Measurements from ENCODE around the gene ASIC4. TPM values are rescaled to one million over a fixed set of nuclear protein-coding genes. Genes with fewer than 3 reads are reported as not detected.

The ASIC4 gene
- total and polyA plus RNA-seq, 2 of the 8 experiments (the other 6 are each of a cell fraction or from before 2014, with no cell fraction given), result 0.12 to 0.22 TPM

GRCh38 chr2:219511547-219512325, 2.5 kb upstream of the ASIC4 start:
- peaks cover 7 to 66% (median 57%) of the 10 kb centered on the region in 4 experiments for H3K4me1 ChIP-seq (replicated peaks in 1 of 4; ENCODE audit: control insufficient read depth in 3 of 4, insufficient read depth in 4 of 4, low read length in 3 of 4)
- no peak overlapping the region for H3K56ac ChIP-seq (replicated peaks; ENCODE audit: insufficient read length, low read depth, low read length)
- H2BK15ac ChIP-seq (ENCODE audit: low read length), result no peak overlapping the region; the same call in 1 of the 2 replicates
- no peak overlapping the region for H3K27ac ChIP-seq (ENCODE audit: low read depth, low read length)
- 0 out of 2 replicates have a peak overlapping the region, but pooled peaks have one; percentile 13 for H3K18ac ChIP-seq (ENCODE audit: extremely low read depth, low read length)
- H3K14ac ChIP-seq (ENCODE audit: insufficient read length), result no peak overlapping the region
- FAIRE-seq (no peak), DNase-seq (ENCODE audit: low read depth in 1 of 2, low spot score in 2 of 2) (no peak)
- H3K9ac ChIP-seq (replicated peaks in 1 of 4; ENCODE audit: extremely low read depth in 1 of 4, low read depth in 3 of 4, low read length in 3 of 4), result no peak overlapping the region
- no peaks in the 10 kb centered on the region for H3K79me2 ChIP-seq (ENCODE audit: control insufficient read depth in 1 of 2, insufficient read depth in 2 of 2, low read length in 2 of 2)
- peak overlapping the region; percentile 52 for H4K91ac ChIP-seq (replicated peaks; ENCODE audit: insufficient read length, low read length)
- H3K23ac ChIP-seq (ENCODE audit: insufficient read length), result no peak overlapping the region
- CTCF ChIA-PET (ENCODE audit: partially characterized antibody), result interaction anchor here (0.6 to 113.1 kb wide), 9 partner anchors 10 to 258 kb away, joined by 3 to 7248 read pairs (median 10); partner anchors contain the start of genes CHPF, DES, GMPPA and SPEG
- H3K23me2 ChIP-seq (ENCODE audit: low read depth, low read length), result peaks cover 9% of the 10 kb centered on the region
- no peak overlapping the region for H2AK5ac ChIP-seq (ENCODE audit: low read depth, low read length)
- H3K4ac ChIP-seq (replicated peaks; ENCODE audit: insufficient read length, low read depth, low read length), result peak overlapping the region; percentile 61
- H4K5ac ChIP-seq (ENCODE audit: insufficient read length, low read depth, low read length), result no peak overlapping the region
- H3K4me3 ChIP-seq (ENCODE audit: extremely low read depth in 1 of 4, insufficient read depth in 2 of 4, low read depth in 3 of 4, low read length in 4 of 4), result no peak overlapping the region
- no peaks in the 10 kb centered on the region for H3K36me3 ChIP-seq (ENCODE audit: control insufficient read depth in 2 of 4, insufficient read depth in 4 of 4, low read length in 3 of 4)
- no peak overlapping the region for H2BK5ac ChIP-seq (ENCODE audit: low read depth, low read length)
- TF ChIP-seq NANOG (IDR thresholded peaks at IDR 0.05; ENCODE audit: insufficient read depth, low read depth, low read length, poor library complexity, severe bottlenecking), result no peak
- TF ChIP-seq EP300 (IDR thresholded peaks at IDR 0.05; ENCODE audit: borderline replicate concordance in 1 of 2, low read depth in 2 of 2, low read length in 2 of 2), result peak in 1 of 2 experiments; percentile 88; a peak in 1 of 3 replicates
- 68% methylated on average over 6 of the region's 15 CpGs; no CpG with 5 or more reads in 1 of the 2 experiments for WGBS, 2 experiments (ENCODE audit: extremely low coverage in 1 of 2, insufficient coverage in 1 of 2, insufficient read length in 1 of 2, insufficient replicate concordance in 2 of 2, low coverage in 1 of 2, low lambda C conversion rate in 2 of 2, missing lambda C conversion rate in 1 of 2)
- POLR2A ChIA-PET (ENCODE audit: partially characterized antibody), result interaction anchor here (0.6 to 11.0 kb wide), 10 partner anchors 9 to 489 kb away, joined by 3 to 216 read pairs (median 4); partner anchors contain the start of gene GMPPA
- H2BK20ac ChIP-seq (ENCODE audit: low read length), result no peak overlapping the region
- no peak overlapping the region for H2BK120ac ChIP-seq (replicated peaks; ENCODE audit: low read depth, low read length)
- 0 out of 2 replicates have a peak overlapping the region, but pooled peaks have one; percentile 23 for H2BK12ac ChIP-seq (ENCODE audit: low read depth, low read length)
- H4K8ac ChIP-seq (ENCODE audit: extremely low read depth, insufficient read depth, low read length), result no peak overlapping the region
- no peaks in the 10 kb centered on the region for H3K79me1 ChIP-seq (ENCODE audit: low read depth, low read length)
- H3K9me3 ChIP-seq (ENCODE audit: insufficient read depth in 2 of 2, low read depth in 1 of 2, low read length in 1 of 2), result no peaks in the 10 kb centered on the region
- H2AFZ ChIP-seq (ENCODE audit: low read length), result no peak overlapping the region
- peaks cover 2 to 49% (median 42%) of the 10 kb centered on the region in 4 experiments for H3K27me3 ChIP-seq (replicated peaks in 1 of 4; ENCODE audit: control insufficient read depth in 3 of 4, extremely low read depth in 1 of 4, insufficient read depth in 3 of 4, low read length in 3 of 4)
- no peak overlapping the region for H3K4me2 ChIP-seq (ENCODE audit: insufficient read depth in 1 of 2, low read depth in 2 of 2, low read length in 2 of 2)
- H4K20me1 ChIP-seq (replicated peaks in 1 of 2; ENCODE audit: control insufficient read depth in 1 of 2, insufficient read depth in 2 of 2, low read length in 2 of 2), result peaks cover 2 to 5% of the 10 kb centered on the region in 2 experiments
